Erythroblast (primary cell): ENCODE measurements around the gene C1QTNF12.

Experiments used
- GATA1 ChIP-seq: IDR thresholded peaks from 2 replicates; pipeline ENCODE4 v1.6.1; 2011; ENCODE audit warnings: low read depth, mild to moderate bottlenecking, control low read depth, low read length, moderate library complexity
- POLR2A ChIP-seq: IDR thresholded peaks from 2 replicates; pipeline ENCODE4 v1.6.1; 2011; ENCODE audit warnings: mild to moderate bottlenecking, low read length

- no peak for TF ChIP-seq POLR2A
- no peak for TF ChIP-seq GATA1
Observed at GRCh38 chr1:1215080-1215676, 31.3 kb downstream of the C1QTNF12 start.
